ENCODE results near the gene OR1C1. TPM values are rescaled to one million over a fixed set of nuclear protein-coding genes. Genes with fewer than 3 reads are reported as not detected.

OR1C1 gene
- total RNA-seq, 1 experiment from 2014 or later, result not detected

DNA sequence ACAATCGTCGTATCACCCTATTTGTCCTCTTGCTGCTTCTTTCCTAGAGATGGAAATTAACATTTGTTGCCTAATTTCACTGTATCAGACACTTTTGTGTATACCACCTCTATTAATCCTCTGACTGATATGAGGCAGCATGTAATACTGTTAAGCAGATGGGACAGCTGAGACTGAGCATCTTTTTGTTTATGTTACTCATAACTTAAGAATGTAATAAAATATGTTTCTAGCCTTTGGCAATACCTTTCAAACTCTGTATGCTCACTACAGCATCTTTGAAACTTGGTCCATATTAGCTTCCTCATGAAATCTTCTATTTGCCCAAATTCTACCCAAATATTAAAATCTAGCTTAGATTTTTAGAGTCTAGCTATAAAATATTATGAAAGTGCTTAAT, 19.6 kb downstream of the OR1C1 start:
- no peak overlapping the region for H3K4me2 ChIP-seq (ENCODE audit: insufficient read depth, insufficient read length, low read length)
- no peaks in the 10 kb centered on the region for H3K79me2 ChIP-seq (ENCODE audit: insufficient read depth, low read length)
- Mint-ChIP-seq H3K4me1 (no peaks in the 10 kb centered on the region), H3K9me3 (peaks cover 30 to 63% of the 10 kb centered on the region in 2 experiments), H3K27ac (no peak overlapping the region), H3K4me3 (no peak overlapping the region), H3K36me3 (ENCODE audit: insufficient read depth in 1 of 3, low read depth in 3 of 3) (no peaks in the 10 kb centered on the region), H3K27me3 (ENCODE audit: low read depth) (no peaks in the 10 kb centered on the region)
- no peak overlapping the region for H3K4ac ChIP-seq (ENCODE audit: low read depth, low read length)
- no peak overlapping the region for H2BK12ac ChIP-seq (ENCODE audit: insufficient read length, low read depth, low read length)
- no peak overlapping the region for H4K8ac ChIP-seq (replicated peaks; ENCODE audit: insufficient read length, low read depth, low read length)
- H2BK20ac ChIP-seq (ENCODE audit: low read depth, low read length, poor library complexity, severe bottlenecking), result no peak overlapping the region
- H3K23me2 ChIP-seq (ENCODE audit: insufficient read length, low read depth, low read length, poor library complexity, severe bottlenecking), result no peaks in the 10 kb centered on the region
- H3K79me1 ChIP-seq (ENCODE audit: insufficient read depth, low read depth, low read length, poor library complexity, severe bottlenecking), result no peaks in the 10 kb centered on the region
- H3K27ac ChIP-seq (ENCODE audit: insufficient read length, low read depth, low read length), result no peak overlapping the region
- H3K56ac ChIP-seq (ENCODE audit: insufficient read length, low read depth, low read length), result no peak overlapping the region
- H4K91ac ChIP-seq (ENCODE audit: insufficient read length, low read depth, low read length), result no peak overlapping the region
- no peak overlapping the region for H2BK120ac ChIP-seq (ENCODE audit: low read depth, low read length, poor library complexity, severe bottlenecking)
- no peak overlapping the region for H3T11ph ChIP-seq (ENCODE audit: low read length)
- H3K18ac ChIP-seq (ENCODE audit: insufficient read length, low read depth, low read length), result no peak overlapping the region
- TF ChIP-seq CTCF (conservative IDR thresholded peaks at IDR 0.05), result no peak
- no peak overlapping the region for H2BK15ac ChIP-seq (ENCODE audit: low read depth, low read length)
- no peaks in the 10 kb centered on the region for H4K20me1 ChIP-seq (ENCODE audit: control insufficient read depth, insufficient read depth, insufficient read length)
- H3K23ac ChIP-seq (ENCODE audit: insufficient read length, low read depth, low read length), result no peak overlapping the region
- H3K9me3 ChIP-seq (ENCODE audit: control insufficient read depth, low read depth, low read length), result peaks cover 17% of the 10 kb centered on the region
- no CpG with 5 or more reads among the region's 2 CpGs for WGBS (ENCODE audit: extremely low coverage, insufficient read length, low lambda C conversion rate)
- H3K27me3 ChIP-seq (ENCODE audit: insufficient read depth, low read length), result no peaks in the 10 kb centered on the region
- H2BK5ac ChIP-seq (ENCODE audit: insufficient read length, low read length), result no peak overlapping the region
- no peak overlapping the region for H3K14ac ChIP-seq (ENCODE audit: insufficient read depth, low read length)
- H3K4me1 ChIP-seq (ENCODE audit: insufficient read depth, low read length), result no peaks in the 10 kb centered on the region
- no peak overlapping the region for H2AFZ ChIP-seq (ENCODE audit: low read length)
- no peak overlapping the region for H4K5ac ChIP-seq (ENCODE audit: insufficient read length, low read depth, low read length)
- DNase-seq, result no peak
- no peak overlapping the region for H3K9ac ChIP-seq (ENCODE audit: extremely low read depth, insufficient read length, low read length)
- H2AK5ac ChIP-seq (ENCODE audit: insufficient read length, low read length), result no peak overlapping the region

All from H9 (cell line).